GM12801 (cell line): ENCODE data around the gene NME1.

Experiments used
- TF ChIP-seq, protein P1 (sequence below): IDR thresholded peaks from one replicate; pipeline ENCODE4 v1.5.1; 2011; ENCODE audit warnings: control low read depth; ENCODE audit not compliant: insufficient read length; ENCODE audit errors: extremely low read depth

NME1 gene

DNA sequence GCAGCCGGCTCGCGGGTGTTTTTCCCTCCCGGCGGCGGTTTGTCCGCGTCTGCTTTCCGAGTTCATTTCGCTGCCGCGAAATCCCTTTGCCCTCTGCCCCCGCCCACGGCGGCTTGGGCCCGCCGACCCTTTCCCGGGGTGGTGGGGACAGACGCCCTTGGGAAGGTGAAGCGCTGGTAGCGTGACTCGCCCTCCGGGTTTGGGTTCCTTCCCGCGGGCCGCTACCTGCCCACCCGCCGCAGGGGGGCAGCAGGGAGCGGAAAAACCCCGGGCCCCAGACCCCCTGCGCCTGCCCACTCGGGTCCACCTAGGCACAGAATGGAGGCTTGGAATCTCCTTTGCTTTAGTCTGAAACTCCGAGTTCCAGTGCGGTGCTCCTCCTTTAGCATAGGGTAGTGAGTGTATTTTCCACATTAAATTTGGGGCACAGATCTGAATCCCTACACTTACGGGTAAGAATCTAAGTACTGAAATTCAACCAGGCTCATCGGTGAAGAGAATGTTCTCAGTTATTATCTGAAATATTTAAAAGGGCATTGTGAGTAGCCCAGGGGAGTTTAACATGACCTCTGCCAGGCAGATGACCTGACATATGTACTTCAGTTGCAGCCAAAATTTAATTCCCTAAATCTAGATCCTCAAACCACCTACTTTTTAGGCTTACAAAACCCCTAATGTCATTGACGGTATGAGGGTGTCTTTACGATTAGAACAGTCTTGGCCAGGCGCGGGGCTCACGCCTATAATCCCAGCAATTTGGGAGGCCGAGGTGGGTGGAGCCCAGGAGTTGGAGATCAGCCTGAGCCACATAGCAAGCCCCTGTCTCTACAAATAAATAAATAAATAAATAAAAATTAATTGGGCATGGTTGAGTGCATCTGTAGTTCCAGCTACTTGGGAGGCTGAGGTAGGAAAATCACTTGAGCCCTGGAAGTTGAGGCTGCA, 13.9 kb downstream of the NME1 start:
- TF ChIP-seq, protein P1, sequence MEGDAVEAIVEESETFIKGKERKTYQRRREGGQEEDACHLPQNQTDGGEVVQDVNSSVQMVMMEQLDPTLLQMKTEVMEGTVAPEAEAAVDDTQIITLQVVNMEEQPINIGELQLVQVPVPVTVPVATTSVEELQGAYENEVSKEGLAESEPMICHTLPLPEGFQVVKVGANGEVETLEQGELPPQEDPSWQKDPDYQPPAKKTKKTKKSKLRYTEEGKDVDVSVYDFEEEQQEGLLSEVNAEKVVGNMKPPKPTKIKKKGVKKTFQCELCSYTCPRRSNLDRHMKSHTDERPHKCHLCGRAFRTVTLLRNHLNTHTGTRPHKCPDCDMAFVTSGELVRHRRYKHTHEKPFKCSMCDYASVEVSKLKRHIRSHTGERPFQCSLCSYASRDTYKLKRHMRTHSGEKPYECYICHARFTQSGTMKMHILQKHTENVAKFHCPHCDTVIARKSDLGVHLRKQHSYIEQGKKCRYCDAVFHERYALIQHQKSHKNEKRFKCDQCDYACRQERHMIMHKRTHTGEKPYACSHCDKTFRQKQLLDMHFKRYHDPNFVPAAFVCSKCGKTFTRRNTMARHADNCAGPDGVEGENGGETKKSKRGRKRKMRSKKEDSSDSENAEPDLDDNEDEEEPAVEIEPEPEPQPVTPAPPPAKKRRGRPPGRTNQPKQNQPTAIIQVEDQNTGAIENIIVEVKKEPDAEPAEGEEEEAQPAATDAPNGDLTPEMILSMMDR = no peak

- TF ChIP-seq, protein P1 = no peak
Observed at GRCh38 chr17:51169340-51169739, 16.0 kb downstream of the NME1 start.

- TF ChIP-seq, protein P1 = no peak
Observed at GRCh38 chr17:51170736-51171135, 17.4 kb downstream of the NME1 start.

GRCh38 chr17:51180486-51180885, 27.1 kb downstream of the NME1 start:
- TF ChIP-seq, protein P1 = no peak

DNA sequence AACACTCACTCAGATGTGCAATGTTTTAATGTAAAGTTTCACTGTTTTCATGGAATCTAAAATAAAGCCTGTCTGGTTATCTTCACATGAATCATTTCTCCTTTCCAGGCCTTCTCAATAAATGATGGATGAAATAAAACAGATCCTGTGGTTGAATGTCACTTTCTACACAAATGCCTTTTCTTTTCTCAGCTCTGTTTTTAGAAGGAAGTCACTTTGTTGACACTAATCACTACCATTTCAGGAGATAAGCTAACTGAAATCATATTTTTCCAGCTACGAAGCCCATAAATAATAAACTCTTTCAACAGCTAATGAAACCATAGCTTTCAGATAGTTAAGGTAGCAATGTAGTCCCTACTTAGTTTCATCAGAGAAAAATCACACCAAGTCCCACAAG, 30.8 kb downstream of the NME1 start:
- TF ChIP-seq, protein P1 = no peak

DNA sequence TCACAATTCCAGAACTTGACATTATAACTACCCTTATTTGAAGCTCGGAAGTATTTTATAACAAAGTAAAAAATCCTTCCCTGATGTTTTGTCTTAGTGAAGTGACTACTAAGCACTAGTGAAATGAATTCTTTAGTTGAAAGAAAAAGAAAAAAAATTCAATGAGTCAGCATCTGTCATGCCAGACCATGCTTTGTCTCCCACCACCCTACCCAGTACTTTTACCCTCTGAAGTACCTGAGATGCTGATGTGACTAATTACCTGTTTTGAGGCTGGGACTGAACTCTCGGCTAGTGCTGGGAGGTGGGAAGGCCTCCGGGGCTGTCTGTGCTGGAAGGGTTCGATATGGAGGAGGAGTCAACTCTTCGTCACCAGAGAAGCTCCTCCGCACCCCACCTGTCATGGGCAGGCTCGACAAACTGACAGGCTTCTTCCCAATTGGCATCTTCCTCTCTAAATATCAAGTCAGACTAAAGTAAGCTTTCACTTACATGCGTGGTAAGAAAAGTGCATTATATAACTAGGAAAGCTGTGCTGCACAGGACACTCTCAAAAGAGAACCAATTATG, 32.5 kb downstream of the NME1 start:
- TF ChIP-seq, protein P1 = no peak

DNA sequence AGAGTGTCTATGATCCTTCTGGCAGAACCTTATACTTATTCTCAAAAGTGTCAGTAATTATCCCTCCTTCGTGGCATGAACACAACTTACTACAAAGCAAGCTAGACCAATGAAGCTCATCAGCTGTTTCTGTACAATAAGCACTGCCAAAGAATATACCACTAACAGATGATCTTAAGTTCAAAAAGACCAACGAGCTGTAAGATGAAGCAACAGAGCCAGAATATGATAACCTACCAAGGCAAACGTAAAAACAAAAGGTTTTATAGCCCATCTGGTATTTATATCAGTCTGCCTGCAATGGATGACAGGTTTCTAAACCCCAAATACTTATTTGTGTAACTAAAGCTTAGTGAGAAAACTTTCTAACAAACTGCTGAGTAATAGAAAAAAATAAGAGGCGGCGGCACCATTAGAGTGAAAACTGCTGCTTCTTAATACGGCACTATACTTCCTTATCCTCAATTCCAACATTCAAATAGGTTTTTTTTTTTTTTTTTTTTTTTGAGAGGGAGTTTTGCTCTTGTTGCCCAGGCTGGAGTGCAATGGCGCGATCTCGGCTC, 35.0 kb downstream of the NME1 start:
- TF ChIP-seq, protein P1 = no peak
